Stomach smooth muscle (tissue), 2 donors: Measurements from ENCODE around the gene FASTK.

ENCODE experiments used
- H3K27ac ChIP-seq: one replicate; pipeline ENCODE4 v1.7.0; 2013; ENCODE audit warnings: mild to moderate bottlenecking, low read length, inconsistent platforms
- H3K27me3 ChIP-seq, 2 donors: one replicate each; pipeline ENCODE4 v1.7.0; 2013; ENCODE audit warnings: low read length in 2 of 2; ENCODE audit not compliant: insufficient read depth in 2 of 2, control insufficient read depth in 1 of 2
- H3K36me3 ChIP-seq, 2 donors: one replicate each; pipeline ENCODE4 v1.7.0; 2013; ENCODE audit warnings: low read length in 2 of 2; ENCODE audit not compliant: control insufficient read depth in 2 of 2, insufficient read depth in 2 of 2
- H3K4me1 ChIP-seq: one replicate; pipeline ENCODE4 v1.7.0; 2013; ENCODE audit warnings: low read length; ENCODE audit not compliant: control insufficient read depth, insufficient read depth
- H3K4me3 ChIP-seq, 2 donors: one replicate each; pipeline ENCODE4 v1.7.0; 2013; ENCODE audit warnings: low read length in 2 of 2
- H3K9ac ChIP-seq, 2 donors: one replicate each; pipeline ENCODE4 v1.7.0; 2013; ENCODE audit warnings: low read length in 2 of 2, mild to moderate bottlenecking in 1 of 2
- H3K9me3 ChIP-seq, 2 donors: one replicate each; pipeline ENCODE4 v1.7.0; 2013; ENCODE audit warnings: low read length in 2 of 2; ENCODE audit not compliant: control insufficient read depth in 2 of 2
- donor health status: healthy.
- donor health status: Pancreatic carcinoma.

The FASTK gene

DNA sequence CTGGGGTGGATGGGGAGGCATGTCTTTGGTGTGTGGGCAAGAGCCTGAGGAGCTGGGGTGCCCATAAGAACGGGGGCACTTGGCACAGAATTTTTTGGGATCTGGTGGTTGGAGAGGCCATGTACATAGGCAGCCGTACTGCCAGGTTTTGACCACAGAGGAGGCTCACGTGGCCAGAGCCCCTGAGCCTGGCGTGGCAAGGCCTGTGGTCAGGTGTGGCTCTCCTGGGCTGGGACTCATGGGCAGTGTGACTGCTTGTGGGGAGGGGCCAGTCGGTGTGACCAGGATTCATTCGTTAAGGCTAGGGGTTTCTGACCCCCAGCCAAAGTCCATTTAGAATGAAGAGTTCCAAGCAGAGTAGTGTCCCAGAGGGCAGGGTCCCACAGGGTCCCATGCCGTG is 43.9 kb upstream of the FASTK start:
- H3K27ac ChIP-seq, result no peak overlapping the region
- no peak overlapping the region for H3K9ac ChIP-seq
- H3K4me1 ChIP-seq, result peaks cover 22% of the 10 kb centered on the region
- H3K4me3 ChIP-seq, result no peak overlapping the region
- H3K9me3 ChIP-seq, result no peaks in the 10 kb centered on the region
- H3K27me3 ChIP-seq, result peaks cover 0 to 2% of the 10 kb centered on the region in 2 donors
- peaks cover 16 to 46% of the 10 kb centered on the region in 2 donors for H3K36me3 ChIP-seq

DNA sequence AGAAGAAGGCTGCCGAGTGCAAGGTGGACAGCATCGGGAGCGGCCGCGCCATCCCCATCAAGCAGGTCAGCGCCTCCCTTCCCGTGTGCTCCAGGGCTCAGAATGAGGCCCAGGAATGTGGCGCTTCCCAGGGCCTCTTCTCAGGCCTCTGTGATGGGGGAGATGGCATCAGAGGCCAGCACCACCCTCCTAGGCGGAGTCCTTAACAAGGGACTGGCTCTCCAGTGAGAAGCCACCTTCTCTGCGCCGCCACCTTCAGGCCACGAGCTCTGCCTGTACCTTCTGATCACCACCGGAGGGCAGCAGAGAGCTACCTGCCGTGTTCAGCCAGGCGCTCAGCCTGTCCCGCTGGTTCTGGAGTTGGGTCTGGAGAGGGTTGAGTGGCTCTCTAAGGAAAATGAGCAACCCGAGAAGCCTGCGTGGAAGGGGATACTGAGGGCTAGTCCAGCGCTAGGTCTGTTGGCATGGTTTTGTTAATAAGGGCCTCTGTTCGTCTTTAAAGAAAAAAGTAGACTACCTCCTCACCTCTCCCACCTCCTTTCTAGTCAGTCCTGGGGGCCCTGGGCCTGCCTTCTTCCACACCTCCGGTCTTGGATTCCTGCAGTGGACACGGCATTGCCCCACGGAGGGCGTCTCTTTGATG is 43.3 kb upstream of the FASTK start:
- Histone ChIP-seq H3K27ac (no peak overlapping the region), H3K27me3 (peaks cover 0 to 2% of the 10 kb centered on the region in 2 donors), H3K4me1 (peaks cover 22% of the 10 kb centered on the region), H3K4me3 (no peak overlapping the region), H3K9me3 (no peaks in the 10 kb centered on the region), H3K36me3 (peaks cover 20 to 50% of the 10 kb centered on the region in 2 donors), H3K9ac (no peak overlapping the region)

GRCh38 chr7:151123158-151123821 is 42.7 kb upstream of the FASTK start:
- Histone ChIP-seq H3K36me3 (peaks cover 16 to 51% of the 10 kb centered on the region in 2 donors), H3K4me3 (no peak overlapping the region)

DNA sequence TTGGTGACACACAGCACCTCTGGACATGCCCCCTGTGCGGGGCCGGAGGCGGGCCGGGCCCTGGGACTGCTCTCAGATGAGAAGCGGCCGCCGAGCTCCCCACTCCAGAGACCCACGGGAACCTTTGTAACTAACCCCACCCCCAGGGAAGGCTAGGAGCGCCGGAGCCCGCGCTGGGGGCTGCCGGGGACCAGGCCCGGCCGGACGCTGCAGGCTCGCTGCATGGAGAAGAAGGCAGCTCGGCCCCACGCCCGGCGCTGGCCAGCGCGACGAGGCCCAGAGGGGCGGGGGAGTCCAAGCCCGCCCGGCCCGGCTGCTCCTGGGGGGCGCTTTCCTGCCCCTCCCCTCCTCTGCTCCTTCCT is 42.2 kb upstream of the FASTK start:
- no peak overlapping the region for H3K4me3 ChIP-seq
- no peak overlapping the region for H3K27ac ChIP-seq
- H3K36me3 ChIP-seq, result peaks cover 17 to 47% of the 10 kb centered on the region in 2 donors
- H3K4me1 ChIP-seq, result peaks cover 22% of the 10 kb centered on the region
- no peaks in the 10 kb centered on the region for H3K9me3 ChIP-seq
- H3K27me3 ChIP-seq, result peaks cover 0 to 2% of the 10 kb centered on the region in 2 donors
- H3K9ac ChIP-seq, result no peak overlapping the region

More at GRCh38 chr7:151123158-151123821, 42.7 kb upstream of the FASTK start:
- Histone ChIP-seq H3K4me1 (peaks cover 22% of the 10 kb centered on the region), H3K27ac (no peak overlapping the region), H3K27me3 (peaks cover 0 to 2% of the 10 kb centered on the region in 2 donors), H3K9me3 (no peaks in the 10 kb centered on the region), H3K9ac (no peak overlapping the region)

GRCh38 chr7:151122276-151122675 is 41.7 kb upstream of the FASTK start:
- Histone ChIP-seq H3K4me3 (no peak overlapping the region), H3K36me3 (peaks cover 16 to 47% of the 10 kb centered on the region in 2 donors), H3K9me3 (no peaks in the 10 kb centered on the region), H3K4me1 (peaks cover 22% of the 10 kb centered on the region), H3K27me3 (peaks cover 0 to 2% of the 10 kb centered on the region in 2 donors), H3K27ac (no peak overlapping the region), H3K9ac (no peak overlapping the region)

DNA sequence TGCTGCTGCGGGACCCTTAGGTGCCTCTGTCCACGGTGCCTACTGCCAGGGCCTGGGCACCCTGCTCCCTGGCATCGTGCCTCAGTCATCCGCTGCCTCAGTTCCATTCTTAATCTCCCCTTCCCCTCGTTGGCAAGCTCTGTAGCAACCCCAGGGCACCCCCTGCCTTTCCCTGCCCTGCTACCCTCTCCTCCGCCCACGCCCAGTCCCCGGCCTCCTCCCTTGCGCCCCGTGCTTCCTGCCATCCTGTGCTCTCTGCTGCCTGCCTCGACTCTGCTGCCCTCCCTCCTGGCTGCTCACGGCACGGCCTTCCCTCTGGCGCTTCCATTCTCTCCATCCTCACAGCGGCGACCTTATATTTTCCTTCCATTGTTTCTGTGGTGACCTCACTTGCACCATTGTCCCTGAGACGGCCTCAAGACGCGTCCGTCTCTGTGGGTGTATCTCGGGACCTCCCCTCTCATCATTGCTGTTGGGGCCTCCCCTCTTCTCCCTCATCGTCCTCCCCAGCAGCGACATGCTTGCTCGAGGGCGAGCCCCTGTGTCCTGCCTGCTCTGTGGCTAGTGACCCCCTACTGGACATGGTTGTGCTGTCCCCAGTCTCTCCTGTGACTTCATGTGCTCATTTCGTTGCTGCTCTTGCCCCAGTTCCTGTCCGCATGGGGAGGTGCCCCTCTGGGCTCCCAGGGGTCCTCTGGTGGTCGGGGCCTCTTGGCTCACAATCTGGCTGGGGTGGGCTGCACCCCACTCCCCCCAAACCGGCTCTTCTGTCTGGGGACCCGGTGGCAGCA is 41.0 kb upstream of the FASTK start:
- Histone ChIP-seq H3K27ac (no peak overlapping the region), H3K9ac (no peak overlapping the region), H3K4me1 (peaks cover 22% of the 10 kb centered on the region), H3K27me3 (peaks cover 0 to 2% of the 10 kb centered on the region in 2 donors), H3K9me3 (no peaks in the 10 kb centered on the region), H3K4me3 (no peak overlapping the region), H3K36me3 (peaks cover 16 to 47% of the 10 kb centered on the region in 2 donors)

- no peak overlapping the region for H3K4me3 ChIP-seq
- no peak overlapping the region for H3K27ac ChIP-seq
- H3K36me3 ChIP-seq, result peaks cover 16 to 47% of the 10 kb centered on the region in 2 donors
- H3K27me3 ChIP-seq, result peaks cover 0 to 2% of the 10 kb centered on the region in 2 donors
- no peaks in the 10 kb centered on the region for H3K9me3 ChIP-seq
- H3K9ac ChIP-seq, result no peak overlapping the region
- peaks cover 17% of the 10 kb centered on the region for H3K4me1 ChIP-seq
Measured at GRCh38 chr7:151120896-151121295, 40.3 kb upstream of the FASTK start.

DNA sequence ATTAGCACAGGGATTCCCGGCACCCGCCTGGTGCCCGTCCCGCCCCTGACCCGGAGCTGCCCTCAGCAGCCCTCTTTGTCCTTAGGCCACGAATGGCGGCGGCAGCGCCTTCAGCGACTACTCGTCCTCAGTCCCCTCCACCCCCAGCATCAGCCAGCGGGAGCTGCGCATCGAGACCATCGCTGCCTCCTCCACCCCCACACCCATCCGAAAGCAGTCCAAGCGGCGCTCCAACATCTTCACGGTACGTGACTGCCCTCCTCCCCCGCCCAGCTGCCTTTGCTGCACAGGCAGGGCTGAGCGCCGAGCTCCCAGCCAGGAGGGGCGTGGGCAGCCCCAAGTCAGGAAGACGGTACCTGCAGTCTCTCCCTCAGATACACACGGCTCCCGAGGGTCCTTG is 39.3 kb upstream of the FASTK start:
- H3K27ac ChIP-seq, result no peak overlapping the region
- H3K9ac ChIP-seq, result no peak overlapping the region
- H3K36me3 ChIP-seq, result peaks cover 14 to 46% of the 10 kb centered on the region in 2 donors
- peaks cover 13% of the 10 kb centered on the region for H3K4me1 ChIP-seq
- no peaks in the 10 kb centered on the region for H3K9me3 ChIP-seq
- H3K27me3 ChIP-seq, result no peaks in the 10 kb centered on the region
- H3K4me3 ChIP-seq, result no peak overlapping the region

- Histone ChIP-seq H3K4me3 (no peak overlapping the region), H3K36me3 (peaks cover 11 to 40% of the 10 kb centered on the region in 2 donors), H3K4me1 (peaks cover 13% of the 10 kb centered on the region), H3K27me3 (no peaks in the 10 kb centered on the region), H3K9me3 (no peaks in the 10 kb centered on the region), H3K9ac (no peak overlapping the region), H3K27ac (no peak overlapping the region)
Measured at GRCh38 chr7:151119055-151119415, 38.4 kb upstream of the FASTK start.

- Histone ChIP-seq H3K9me3 (no peaks in the 10 kb centered on the region), H3K9ac (no peak overlapping the region), H3K36me3 (peaks cover 11 to 36% of the 10 kb centered on the region in 2 donors), H3K4me3 (no peak overlapping the region), H3K27me3 (no peaks in the 10 kb centered on the region), H3K27ac (no peak overlapping the region), H3K4me1 (peaks cover 12% of the 10 kb centered on the region)
Measured at GRCh38 chr7:151118108-151119054, 37.8 kb upstream of the FASTK start.
